ENCODE results near the gene ATAD2B.

GRCh38 chr2:23734416-23734815 is 192.5 kb downstream of the ATAD2B start:
- TF ChIP-seq CTCF (IDR thresholded peaks at IDR 0.05; ENCODE audit: low read length) (no peak), EZH2 (optimal IDR thresholded peaks at IDR 0.05; ENCODE audit: low read depth, low read length) (no peak), EZH2phosphoT487 (IDR thresholded peaks at IDR 0.05; ENCODE audit: low read length) (no peak)
